Activated CD4-positive, alpha-beta T cell treated with anti-CD3 and anti-CD28 coated beads for 48 hours (primary cell): ENCODE data around the gene YIF1B.
"Not testable (repeated sequence)": the region's sequence is repeated elsewhere in the genome, so short reads cannot be mapped to it uniquely, and the experiment has no call there.

ENCODE experiments used
- DNase-seq: peaks from one replicate; pipeline ENCODE4 v3.0.0-alpha.2; 2020

Gene YIF1B

GRCh38 chr19:38270587-38271167 is 45.1 kb downstream of the YIF1B start:
- DNase-seq = no peak

GRCh38 chr19:38268539-38268938 is 47.2 kb downstream of the YIF1B start:
- no peak for DNase-seq

GRCh38 chr19:38267761-38268483 is 47.8 kb downstream of the YIF1B start:
- DNase-seq = no peak

GRCh38 chr19:38266981-38267597 is 48.7 kb downstream of the YIF1B start:
- DNase-seq = no peak

GRCh38 chr19:38265921-38266429 is 49.8 kb downstream of the YIF1B start:
- no peak for DNase-seq

GRCh38 chr19:38265213-38265861 is 50.4 kb downstream of the YIF1B start:
- DNase-seq = no peak

GRCh38 chr19:38264486-38265212 is 51.1 kb downstream of the YIF1B start, which contains the start of gene SPINT2:
SPINT2 (plus strand) TSS chr19:38264573; CDS start chr19:38264893, 320 bp downstream.
- peak; percentile 63 for DNase-seq

GRCh38 chr19:38263689-38264485 is 51.9 kb downstream of the YIF1B start:
- peak; percentile 89 for DNase-seq

GRCh38 chr19:38262585-38263268 is 53.0 kb downstream of the YIF1B start:
- DNase-seq = no peak

GRCh38 chr19:38261942-38262341 is 53.8 kb downstream of the YIF1B start:
- DNase-seq = not testable (repeated sequence)

- DNase-seq = no peak
Measured at GRCh38 chr19:38255383-38256014, 60.2 kb downstream of the YIF1B start.

GRCh38 chr19:38253788-38254187 is 62.0 kb downstream of the YIF1B start:
- no peak for DNase-seq
